KMS-11 (cell line): ENCODE measurements around the gene PPP1R18.

Source experiments
- H2AFZ ChIP-seq: fragments of 200-600 bp; sonication (generic); 2 replicates; pipeline ENCODE4 v1.6.1; 2016; ENCODE audit warnings: antibody characterized with exemption, mixed run types, low read depth
- H3K27ac ChIP-seq: fragments of 200-600 bp; sonication (generic); 2 replicates; pipeline ENCODE4 v1.6.1; 2016; ENCODE audit warnings: mild to moderate bottlenecking, mixed run types
- H3K27me3 ChIP-seq: fragments of 200-600 bp; sonication (generic); 2 replicates; pipeline ENCODE4 v1.6.1; 2017; ENCODE audit warnings: mild to moderate bottlenecking, low read depth, mixed run types, moderate library complexity; ENCODE audit not compliant: insufficient read depth
- H3K36me3 ChIP-seq: fragments of 200-600 bp; sonication (generic); 2 replicates; pipeline ENCODE4 v1.6.1; 2017; ENCODE audit warnings: mild to moderate bottlenecking, mixed run types; ENCODE audit not compliant: insufficient read depth
- H3K4me1 ChIP-seq: fragments of 200-600 bp; sonication (generic); 2 replicates; pipeline ENCODE4 v1.6.1; 2016; ENCODE audit warnings: mild to moderate bottlenecking, low read depth, mixed run types; ENCODE audit not compliant: poor library complexity, severe bottlenecking
- H3K4me2 ChIP-seq: fragments of 200-600 bp; sonication (generic); 2 replicates; pipeline ENCODE4 v1.7.0; 2016; ENCODE audit warnings: mild to moderate bottlenecking, mixed run types
- H3K4me3 ChIP-seq: fragments of 200-600 bp; sonication (generic); IDR thresholded peaks from 2 replicates; pipeline ENCODE4 v1.6.1; 2017; ENCODE audit warnings: low read depth, low read length, mixed read lengths; ENCODE audit not compliant: insufficient read depth
- H3K79me2 ChIP-seq: fragments of 200-600 bp; sonication (generic); 2 replicates; pipeline ENCODE4 v1.6.1; 2016; ENCODE audit warnings: low read depth, mixed run types; ENCODE audit not compliant: insufficient read depth
- H3K9ac ChIP-seq: fragments of 200-600 bp; sonication (generic); 2 replicates; pipeline ENCODE4 v1.6.1; 2016; ENCODE audit warnings: mild to moderate bottlenecking, mixed run types
- H4K20me1 ChIP-seq: fragments of 200-600 bp; sonication (generic); 2 replicates; pipeline ENCODE4 v1.6.1; 2016; ENCODE audit warnings: mild to moderate bottlenecking, mixed run types; ENCODE audit not compliant: insufficient read depth
- CTCF ChIP-seq: fragments of 200-600 bp; sonication (generic); conservative IDR thresholded peaks from 2 replicates; pipeline ENCODE4 v1.6.1; 2017; ENCODE audit warnings: low read depth, mild to moderate bottlenecking, antibody characterized with exemption, low read length, moderate library complexity, mixed read lengths

The PPP1R18 gene

GRCh38 chr6:30626484-30627366, 59.7 kb downstream of the PPP1R18 start, which contains the start of gene ATAT1:
TSS of gene ATAT1 (plus strand) at chr6:30626874.
- no peaks in the 10 kb centered on the region for H3K4me1 ChIP-seq
- no peaks in the 10 kb centered on the region for H3K79me2 ChIP-seq
- no peak within 1 kb of the TSS; the same call in 1 of the 2 replicates for H2AFZ ChIP-seq
- TF ChIP-seq CTCF, result no peak
- H3K27ac ChIP-seq, result no peak within 1 kb of the TSS
- peak within 1 kb of the TSS; percentile 25; the same call in 1 of the 2 replicates for H3K9ac ChIP-seq
- H3K4me2 ChIP-seq, result 0 out of 2 replicates have a peak within 1 kb of the TSS, but pooled peaks have one; percentile 30
- H3K27me3 ChIP-seq, result no peaks in the 10 kb centered on the region
- no peak within 1 kb of the TSS for H3K4me3 ChIP-seq
- H3K36me3 ChIP-seq, result no peaks in the 10 kb centered on the region
- no peaks in the 10 kb centered on the region for H4K20me1 ChIP-seq
